Osteoblast (primary cell): ENCODE measurements around the gene FAM184A. TPM values are rescaled to one million over a fixed set of nuclear protein-coding genes. Genes with fewer than 3 reads are reported as not detected.
"Not testable (repeated sequence)": the region's sequence is repeated elsewhere in the genome, so short reads cannot be mapped to it uniquely, and the experiment has no call there.

ENCODE experiments used
- DNase-seq: peaks from one replicate; pipeline ENCODE4 v3.0.0; 2011; ENCODE audit warnings: low spot score, mixed read lengths; ENCODE audit not compliant: insufficient read length; ENCODE audit errors: missing footprints
- H2AFZ ChIP-seq: 2 replicates; pipeline ENCODE4 v1.6.0; 2011; ENCODE audit warnings: mild to moderate bottlenecking, low read length
- H3K27ac ChIP-seq: 2 replicates; pipeline ENCODE4 v1.5.1; 2011; ENCODE audit warnings: mild to moderate bottlenecking, low read depth, low read length, moderate library complexity
- H3K27me3 ChIP-seq: 2 replicates; pipeline ENCODE4 v1.6.0; 2012; ENCODE audit warnings: mild to moderate bottlenecking, control low read depth, inconsistent platforms, low read length, moderate library complexity; ENCODE audit not compliant: insufficient read depth
- H3K36me3 ChIP-seq: 2 replicates; pipeline ENCODE4 v1.5.1; 2011; ENCODE audit warnings: mild to moderate bottlenecking, low read length, control low read depth, moderate library complexity; ENCODE audit not compliant: insufficient read depth
- H3K4me1 ChIP-seq: 2 replicates; pipeline ENCODE4 v1.5.1; 2011; ENCODE audit warnings: mild to moderate bottlenecking, low read length, control low read depth, moderate library complexity; ENCODE audit not compliant: insufficient read depth
- H3K4me2 ChIP-seq: 2 replicates; pipeline ENCODE4 v1.6.0; 2011; ENCODE audit warnings: mild to moderate bottlenecking, low read length; ENCODE audit not compliant: insufficient read depth
- H3K4me3 ChIP-seq: fragments of 200-600 bp; sonication (generic); 3 replicates; pipeline ENCODE4 v1.5.1; 2012; ENCODE audit warnings: mild to moderate bottlenecking, low read length, inconsistent platforms; ENCODE audit not compliant: insufficient read depth
- H3K79me2 ChIP-seq: 2 replicates; pipeline ENCODE4 v1.6.0; 2012; ENCODE audit warnings: mild to moderate bottlenecking, low read length, control low read depth, inconsistent platforms; ENCODE audit not compliant: insufficient read depth
- H3K9me3 ChIP-seq: 2 replicates; pipeline ENCODE4 v1.5.1; 2011; ENCODE audit warnings: low read depth, low read length, control low read depth
- H4K20me1 ChIP-seq: 2 replicates; pipeline ENCODE4 v1.6.0; 2012; ENCODE audit warnings: mild to moderate bottlenecking, low read length, control low read depth; ENCODE audit not compliant: insufficient read depth
- CTCF ChIP-seq: IDR thresholded peaks from 2 replicates; pipeline ENCODE4 v1.5.1; 2011; ENCODE audit warnings: mild to moderate bottlenecking, low read depth, low read length, moderate library complexity; ENCODE audit errors: extremely low read depth
- total RNA-seq: library from RNA; depleted of rRNA; stranded (reverse); fragments of >200 nt; gene quantifications from 2 replicates; pipeline ENCODE4 v1.2.3, GENCODE V29; 2012

FAM184A gene
- total RNA-seq, 1 donor = 0.36 TPM

GRCh38 chr6:119022796-119023195 lies 55.7 kb downstream of the FAM184A start:
- Histone ChIP-seq H3K4me2 (no peak overlapping the region), H3K36me3 (no peaks in the 10 kb centered on the region), H3K4me3 (no peak overlapping the region), H3K27ac (no peak overlapping the region), H4K20me1 (no peaks in the 10 kb centered on the region), H3K4me1 (no peaks in the 10 kb centered on the region), H2AFZ (no peak overlapping the region), H3K27me3 (no peaks in the 10 kb centered on the region), H3K79me2 (no peaks in the 10 kb centered on the region), H3K9me3 (no peaks in the 10 kb centered on the region)
- DNase-seq = no peak
- TF ChIP-seq CTCF = no peak

- Histone ChIP-seq H3K4me1 (no peaks in the 10 kb centered on the region), H3K4me2 (no peak overlapping the region), H3K27ac (no peak overlapping the region), H4K20me1 (no peaks in the 10 kb centered on the region), H3K27me3 (no peaks in the 10 kb centered on the region), H3K79me2 (no peaks in the 10 kb centered on the region), H3K36me3 (no peaks in the 10 kb centered on the region), H3K4me3 (no peak overlapping the region), H2AFZ (no peak overlapping the region), H3K9me3 (no peaks in the 10 kb centered on the region)
- no peak for DNase-seq
- TF ChIP-seq CTCF = no peak
Observed at GRCh38 chr6:119020597-119021561, 57.6 kb downstream of the FAM184A start.

GRCh38 chr6:119015165-119015564 lies 63.3 kb downstream of the FAM184A start:
- DNase-seq, H3K9me3 ChIP-seq, H3K4me3 ChIP-seq, H2AFZ ChIP-seq, H3K27me3 ChIP-seq, H3K36me3 ChIP-seq, H3K4me1 ChIP-seq, H3K27ac ChIP-seq, H4K20me1 ChIP-seq, H3K79me2 ChIP-seq, H3K4me2 ChIP-seq: not testable (repeated sequence)

- Histone ChIP-seq H3K4me1 (no peaks in the 10 kb centered on the region), H3K36me3 (no peaks in the 10 kb centered on the region), H4K20me1 (no peaks in the 10 kb centered on the region), H3K79me2 (no peaks in the 10 kb centered on the region), H3K27me3 (no peaks in the 10 kb centered on the region), H3K9me3 (no peaks in the 10 kb centered on the region), H3K4me3 (no peak overlapping the region), H2AFZ (no peak overlapping the region), H3K4me2 (no peak overlapping the region), H3K27ac (no peak overlapping the region)
- TF ChIP-seq CTCF = no peak
- DNase-seq = no peak
Observed at GRCh38 chr6:119012521-119012920, 65.9 kb downstream of the FAM184A start.

GRCh38 chr6:119009266-119009665 lies 69.2 kb downstream of the FAM184A start:
- H3K4me3 ChIP-seq, H3K27me3 ChIP-seq, H3K27ac ChIP-seq, H3K79me2 ChIP-seq, H3K4me2 ChIP-seq, H3K4me1 ChIP-seq, H4K20me1 ChIP-seq, H3K9me3 ChIP-seq, H3K36me3 ChIP-seq, H2AFZ ChIP-seq, DNase-seq: not testable (repeated sequence)
